ENCODE data around the gene PAQR7.

- TF ChIP-seq CTCF (IDR thresholded peaks at IDR 0.05) (no peak), POLR2A (IDR thresholded peaks at IDR 0.05) (no peak)
These were observed 13.0 kb upstream of the PAQR7 start for GRCh38 chr1:25888426-25888987.
